SK-N-SH treated with all-trans-retinoic acid at 6 μM for 48 hours (cell line): Measurements from ENCODE around the gene ZSWIM5.

Source experiments
- ATAC-seq: fragments of 200-7000 bp; cut with Tn5 transposase; 3 replicates; pipeline ENCODE4 v1.9.1; 2020; ENCODE audit warnings: mild to moderate bottlenecking, moderate library complexity
- ARNTL ChIP-seq: fragments of 450-650 bp; formaldehyde crosslinking; IDR thresholded peaks from 2 replicates; pipeline ENCODE4 v1.5.0; 2020; ENCODE audit warnings: low read depth, mild to moderate bottlenecking, moderate library complexity, borderline replicate concordance
- BACH2 ChIP-seq: fragments of 250-450 bp; sonication (Bioruptor Pico); IDR thresholded peaks from 2 replicates; pipeline ENCODE4 v1.9.0; 2021; ENCODE audit warnings: mild to moderate bottlenecking, borderline replicate concordance
- CREB5 ChIP-seq: fragments of 250-450 bp; sonication (Bioruptor Pico); IDR thresholded peaks from 2 replicates; pipeline ENCODE4 v1.5.1; 2020; ENCODE audit warnings: low read depth, mild to moderate bottlenecking, moderate library complexity
- CSDC2 ChIP-seq: fragments of 250-450 bp; sonication (Bioruptor Pico); IDR thresholded peaks from 2 replicates; pipeline ENCODE4 v1.5.0; 2020; ENCODE audit warnings: mild to moderate bottlenecking, moderate library complexity
- CSRNP3 ChIP-seq: fragments of 250-450 bp; sonication (Bioruptor Pico); IDR thresholded peaks from 2 replicates; pipeline ENCODE4 v1.5.1; 2021; ENCODE audit warnings: mild to moderate bottlenecking, moderate library complexity
- ESRRG ChIP-seq: fragments of 250-450 bp; sonication (Bioruptor Pico); IDR thresholded peaks from 2 replicates; pipeline ENCODE4 v1.6.1; 2021; ENCODE audit warnings: mild to moderate bottlenecking
- GLIS3 ChIP-seq: fragments of 250-450 bp; sonication (Bioruptor Pico); IDR thresholded peaks from 2 replicates; pipeline ENCODE4 v1.5.0; 2020; ENCODE audit warnings: mild to moderate bottlenecking, moderate library complexity
- ISL1 ChIP-seq: fragments of 250-450 bp; sonication (Bioruptor Pico); IDR thresholded peaks from 2 replicates; pipeline ENCODE4 v2.1.2; 2022; ENCODE audit warnings: mild to moderate bottlenecking, moderate library complexity
- OSR1 ChIP-seq: fragments of 250-450 bp; sonication (Bioruptor Pico); IDR thresholded peaks from 2 replicates; pipeline ENCODE4 v1.8.0; 2022; ENCODE audit warnings: moderate library complexity, mild to moderate bottlenecking, inconsistent platforms
- POU6F1 ChIP-seq: fragments of 250-450 bp; sonication (Bioruptor Pico); IDR thresholded peaks from 2 replicates; pipeline ENCODE4 v1.8.0; 2021; ENCODE audit warnings: low read depth, mild to moderate bottlenecking, moderate library complexity, borderline replicate concordance
- PPARA ChIP-seq: fragments of 250-450 bp; sonication (Bioruptor Pico); IDR thresholded peaks from 2 replicates; pipeline ENCODE4 v1.5.0; 2020; ENCODE audit warnings: mild to moderate bottlenecking, borderline replicate concordance
- RARB ChIP-seq: fragments of 250-450 bp; sonication (Bioruptor Pico); IDR thresholded peaks from 2 replicates; pipeline ENCODE4 v1.8.0; 2021; ENCODE audit warnings: mild to moderate bottlenecking, moderate library complexity
- SNAI2 ChIP-seq: fragments of 250-450 bp; sonication (Bioruptor Pico); IDR thresholded peaks from 2 replicates; pipeline ENCODE4 v1.5.0; 2020; ENCODE audit warnings: mild to moderate bottlenecking, moderate library complexity
- TCF4 ChIP-seq: fragments of 250-450 bp; sonication (Bioruptor Pico); IDR thresholded peaks from 2 replicates; pipeline ENCODE4 v1.8.0; 2021; ENCODE audit warnings: mild to moderate bottlenecking, moderate library complexity, borderline replicate concordance
- TOX ChIP-seq: fragments of 250-450 bp; sonication (Bioruptor Pico); IDR thresholded peaks from 2 replicates; pipeline ENCODE4 v1.8.0; 2021; ENCODE audit warnings: mild to moderate bottlenecking, moderate library complexity, borderline replicate concordance
- TSHZ2 ChIP-seq: fragments of 250-450 bp; sonication (Bioruptor Pico); IDR thresholded peaks from 2 replicates; pipeline ENCODE4 v1.5.0; 2020; ENCODE audit warnings: mild to moderate bottlenecking, moderate library complexity
- ZC3H10 ChIP-seq: fragments of 250-450 bp; sonication (Bioruptor Pico); IDR thresholded peaks from 2 replicates; pipeline ENCODE4 v1.5.1; 2021; ENCODE audit warnings: mild to moderate bottlenecking, moderate library complexity
- ZFP3 ChIP-seq: fragments of 250-450 bp; sonication (Bioruptor Pico); IDR thresholded peaks from 2 replicates; pipeline ENCODE4 v1.5.0; 2020; ENCODE audit warnings: mild to moderate bottlenecking, moderate library complexity
- ZNF565 ChIP-seq: fragments of 450-650 bp; formaldehyde crosslinking; conservative IDR thresholded peaks from 2 replicates; pipeline ENCODE4 v1.5.0; 2020; ENCODE audit warnings: low read depth, mild to moderate bottlenecking, moderate library complexity
- ZNF70 ChIP-seq: fragments of 450-650 bp; formaldehyde crosslinking; IDR thresholded peaks from 2 replicates; pipeline ENCODE4 v1.5.0; 2020; ENCODE audit warnings: mild to moderate bottlenecking, moderate library complexity
- ZNF8 ChIP-seq: fragments of 450-650 bp; formaldehyde crosslinking; IDR thresholded peaks from 2 replicates; pipeline ENCODE4 v1.5.0; 2020; ENCODE audit warnings: mild to moderate bottlenecking, moderate library complexity

The ZSWIM5 gene

GRCh38 chr1:45015683-45016082 is 190.7 kb downstream of the ZSWIM5 start (continued):
- no peak for TF ChIP-seq CREB5

GRCh38 chr1:45014321-45015028 is 191.9 kb downstream of the ZSWIM5 start:
- ATAC-seq: peak; percentile 37
- TF ChIP-seq ZNF565 (no peak), ZFP3 (no peak), TCF4 (CRISPR knock-in tag) (no peak), PPARA (CRISPR knock-in tag) (no peak), GLIS3 (CRISPR knock-in tag) (no peak), TOX (CRISPR knock-in tag) (no peak), RARB (CRISPR knock-in tag) (no peak), POU6F1 (CRISPR knock-in tag) (no peak), OSR1 (CRISPR knock-in tag) (no peak), CREB5 (no peak), SNAI2 (CRISPR knock-in tag) (no peak), ZNF70 (CRISPR knock-in tag) (no peak), ZNF8 (CRISPR knock-in tag) (no peak), CSRNP3 (CRISPR knock-in tag) (no peak), ARNTL (CRISPR knock-in tag) (no peak)

GRCh38 chr1:45013551-45014209 is 192.7 kb downstream of the ZSWIM5 start:
- ATAC-seq: no peak
- TF ChIP-seq ESRRG: no peak
- TF ChIP-seq CSRNP3 (CRISPR knock-in tag): no peak
- no peak for TF ChIP-seq CREB5
- no peak for TF ChIP-seq ISL1 (CRISPR knock-in tag)
- TF ChIP-seq ZNF565: no peak
- no peak for TF ChIP-seq BACH2 (CRISPR knock-in tag)
- TF ChIP-seq ZNF70 (CRISPR knock-in tag): no peak
- no peak for TF ChIP-seq ZC3H10
- TF ChIP-seq CSDC2 (CRISPR knock-in tag): no peak
- no peak for TF ChIP-seq PPARA (CRISPR knock-in tag)
- TF ChIP-seq TOX (CRISPR knock-in tag): no peak
- TF ChIP-seq RARB (CRISPR knock-in tag): no peak
- TF ChIP-seq TCF4 (CRISPR knock-in tag): no peak
- no peak for TF ChIP-seq ARNTL (CRISPR knock-in tag)
- no peak for TF ChIP-seq ZNF8 (CRISPR knock-in tag)
- no peak for TF ChIP-seq SNAI2 (CRISPR knock-in tag)
- TF ChIP-seq TSHZ2 (CRISPR knock-in tag): no peak
